Thyroid gland (tissue), 4 donors: ENCODE measurements around the gene SURF1. TPM values are rescaled to one million over a fixed set of nuclear protein-coding genes. Genes with fewer than 3 reads are reported as not detected.

Source experiments
- DNase-seq, 2 donors: peaks; one replicate each; pipeline ENCODE4 v3.0.0-alpha.2; 2019
- H3K27ac ChIP-seq, 3 donors: fragments of 200-600 bp; sonication (generic); 1 replicate in 2 of 3; 2 replicates in 1 of 3; pipeline ENCODE4 v1.5.1; 2016 to 2019; ENCODE audit warnings: mild to moderate bottlenecking in 1 of 3, moderate library complexity in 1 of 3
- H3K27me3 ChIP-seq: fragments of 200-600 bp; sonication (generic); one replicate; pipeline ENCODE4 v1.5.1; 2019
- H3K36me3 ChIP-seq, 2 donors: fragments of 200-600 bp; sonication (generic); one replicate each; pipeline ENCODE4 v1.5.1; 2016 to 2019
- H3K4me1 ChIP-seq, 2 donors: fragments of 200-600 bp; sonication (generic); one replicate each; pipeline ENCODE4 v1.5.1; 2017 to 2019
- H3K4me3 ChIP-seq, 3 donors: fragments of 200-600 bp; sonication (generic); replicated peaks in 1 of 3; 1 replicate in 2 of 3; 2 replicates in 1 of 3; pipeline ENCODE4 v1.5.1; 2016; ENCODE audit warnings: mild to moderate bottlenecking in 1 of 3
- H3K9me3 ChIP-seq: fragments of 200-600 bp; sonication (generic); one replicate; pipeline ENCODE4 v1.5.1; 2017
- POLR2A ChIP-seq, 2 donors: fragments of 450-650 bp; IDR thresholded peaks; one replicate each; pipeline ENCODE4 v1.6.1; 2017; ENCODE audit warnings: antibody characterized with exemption in 2 of 2, mild to moderate bottlenecking in 2 of 2, moderate library complexity in 1 of 2
- WGBS, 2 donors: methylation state at CpG; one replicate each; pipeline ENCODE4 v1.1.5; 2017; 5-methylcytosine and 5-hydroxymethylcytosine counted together
- intact Hi-C: fragments of 100-400 bp; cut with DNase I; formaldehyde crosslinking; loops from one replicate; pipeline ENCODE4 v1.15.1; 2023
- total RNA-seq, 4 donors: library from RNA; depleted of rRNA; stranded (reverse); fragments of >200 nt; gene quantifications; one replicate each; pipeline ENCODE4 v1.2.3, GENCODE V29; 2016
- TF ChIP-seq, protein P1 (sequence below), 6 experiments: fragments of 200-600 bp in 3 of 6; fragments of 450-650 bp in 3 of 6; sonication (generic) in 3 of 6; IDR thresholded peaks; one replicate each; pipeline ENCODE4 v1.5.1; 2016 to 2019; ENCODE audit warnings: antibody characterized with exemption in 6 of 6, mild to moderate bottlenecking in 2 of 6, inconsistent platforms in 1 of 6, moderate library complexity in 1 of 6

Gene SURF1
- total RNA-seq, 4 donors from 2014 or later, result 51.5 to 82.7 (median 64.7) TPM

DNA sequence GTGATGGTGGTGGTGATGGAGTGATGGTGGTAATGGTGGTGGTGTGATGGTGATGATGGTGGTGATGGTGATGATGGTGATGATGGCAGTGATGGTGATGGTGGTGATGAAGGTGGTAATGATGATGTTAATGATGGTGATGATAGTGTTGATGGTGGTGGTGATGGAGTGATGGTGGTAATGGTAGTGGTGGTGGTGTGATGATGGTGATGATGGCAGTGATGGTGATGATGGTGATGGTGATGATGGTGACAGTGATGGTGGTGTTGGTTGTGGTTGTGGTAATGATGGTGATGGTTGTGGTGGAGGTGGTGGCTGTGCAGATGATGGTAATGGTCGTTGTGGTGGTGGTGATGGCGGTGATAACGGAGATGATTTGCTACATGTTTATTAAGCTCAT is 27.2 kb upstream of the SURF1 start:
- Histone ChIP-seq H3K4me1 (peaks cover 0 to 11% of the 10 kb centered on the region in 2 donors), H3K36me3 (no peaks in the 10 kb centered on the region), H3K4me3 (no peak overlapping the region), H3K27ac (no peak overlapping the region), H3K9me3 (no peaks in the 10 kb centered on the region), H3K27me3 (no peaks in the 10 kb centered on the region)
- TF ChIP-seq, protein P1, sequence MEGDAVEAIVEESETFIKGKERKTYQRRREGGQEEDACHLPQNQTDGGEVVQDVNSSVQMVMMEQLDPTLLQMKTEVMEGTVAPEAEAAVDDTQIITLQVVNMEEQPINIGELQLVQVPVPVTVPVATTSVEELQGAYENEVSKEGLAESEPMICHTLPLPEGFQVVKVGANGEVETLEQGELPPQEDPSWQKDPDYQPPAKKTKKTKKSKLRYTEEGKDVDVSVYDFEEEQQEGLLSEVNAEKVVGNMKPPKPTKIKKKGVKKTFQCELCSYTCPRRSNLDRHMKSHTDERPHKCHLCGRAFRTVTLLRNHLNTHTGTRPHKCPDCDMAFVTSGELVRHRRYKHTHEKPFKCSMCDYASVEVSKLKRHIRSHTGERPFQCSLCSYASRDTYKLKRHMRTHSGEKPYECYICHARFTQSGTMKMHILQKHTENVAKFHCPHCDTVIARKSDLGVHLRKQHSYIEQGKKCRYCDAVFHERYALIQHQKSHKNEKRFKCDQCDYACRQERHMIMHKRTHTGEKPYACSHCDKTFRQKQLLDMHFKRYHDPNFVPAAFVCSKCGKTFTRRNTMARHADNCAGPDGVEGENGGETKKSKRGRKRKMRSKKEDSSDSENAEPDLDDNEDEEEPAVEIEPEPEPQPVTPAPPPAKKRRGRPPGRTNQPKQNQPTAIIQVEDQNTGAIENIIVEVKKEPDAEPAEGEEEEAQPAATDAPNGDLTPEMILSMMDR (IDR thresholded peaks at IDR 0.05), result no peak
- no peak for TF ChIP-seq POLR2A (IDR thresholded peaks at IDR 0.05)
- 93 to 95% methylated on average over 3 of the region's 3 CpGs for WGBS, 2 donors
- DNase-seq, result no peak
- intact Hi-C loops, result no loop called here

GRCh38 chr9:133382507-133383141 is 26.3 kb upstream of the SURF1 start:
- intact Hi-C loops, result no loop called here
- 90 to 93% methylated on average over 4 of the region's 4 CpGs for WGBS, 2 donors
- no peak for TF ChIP-seq POLR2A (IDR thresholded peaks at IDR 0.05)
- TF ChIP-seq, protein P1 (IDR thresholded peaks at IDR 0.05), result no peak

DNA sequence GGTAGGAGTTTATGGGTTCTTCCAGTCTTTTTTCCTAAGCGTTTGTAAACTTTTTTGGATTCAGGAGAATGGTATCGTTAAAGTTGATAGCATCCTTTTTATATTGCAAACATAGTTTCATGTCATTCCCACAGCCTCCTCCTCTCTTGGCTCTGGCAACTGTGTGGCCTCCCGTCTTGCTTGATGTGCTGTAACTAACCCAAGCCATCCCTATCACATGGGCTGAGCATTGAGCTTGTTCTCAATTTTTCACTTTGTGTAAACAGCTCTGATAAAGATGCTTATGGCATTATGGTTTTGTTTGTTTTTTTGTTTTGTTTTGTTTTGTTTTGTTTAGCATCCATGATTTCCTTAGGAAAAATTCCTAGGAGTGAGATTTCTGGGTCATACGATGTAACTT is 24.4 kb upstream of the SURF1 start:
- intact Hi-C loops, result no loop called here
- H3K27me3 ChIP-seq, result no peaks in the 10 kb centered on the region
- H3K27ac ChIP-seq, result no peak overlapping the region
- WGBS, 2 donors, result 82 to 86% methylated on average over 4 of the region's 4 CpGs
- peaks cover 3 to 8% of the 10 kb centered on the region in 2 donors for H3K4me1 ChIP-seq
- no peak for DNase-seq
- H3K4me3 ChIP-seq, result no peak overlapping the region
- no peaks in the 10 kb centered on the region for H3K36me3 ChIP-seq
- H3K9me3 ChIP-seq, result no peaks in the 10 kb centered on the region
- TF ChIP-seq, protein P1 (IDR thresholded peaks at IDR 0.05), result no peak
- TF ChIP-seq POLR2A (IDR thresholded peaks at IDR 0.05), result no peak

More at GRCh38 chr9:133382507-133383141, 26.3 kb upstream of the SURF1 start:
- no peaks in the 10 kb centered on the region for H3K27me3 ChIP-seq
- no peak overlapping the region for H3K27ac ChIP-seq
- H3K4me1 ChIP-seq, result peaks cover 0 to 3% of the 10 kb centered on the region in 2 donors
- H3K9me3 ChIP-seq, result no peaks in the 10 kb centered on the region
- H3K4me3 ChIP-seq, result no peak overlapping the region
- H3K36me3 ChIP-seq, result no peaks in the 10 kb centered on the region
- no peak for DNase-seq

- Histone ChIP-seq H3K36me3 (no peaks in the 10 kb centered on the region), H3K27me3 (no peaks in the 10 kb centered on the region), H3K4me3 (no peak overlapping the region), H3K4me1 (peaks cover 8 to 11% of the 10 kb centered on the region in 2 donors), H3K27ac (no peak overlapping the region), H3K9me3 (no peaks in the 10 kb centered on the region)
- 94% methylated on average over 11 to 12 of the region's 14 CpGs for WGBS, 2 donors
- no peak for DNase-seq
- intact Hi-C loops, result loop anchor here (5.0 kb wide), 1 partner anchor 42 kb away; the partner anchor contains the start of gene SURF6
- no peak for TF ChIP-seq POLR2A (IDR thresholded peaks at IDR 0.05)
- TF ChIP-seq, protein P1 (IDR thresholded peaks at IDR 0.05), result no peak
Measured at GRCh38 chr9:133379153-133380086, 23.1 kb upstream of the SURF1 start.
